Thymus (tissue), 11 donors: ENCODE results near the gene SEC61A2. TPM values are rescaled to one million over a fixed set of nuclear protein-coding genes. Genes with fewer than 3 reads are reported as not detected.

ENCODE experiments used
- DNase-seq, 9 donors: peaks; one replicate each; pipeline ENCODE4 v3.0.0-alpha.2; 2013; ENCODE audit warnings: low spot score in 9 of 9, low read depth in 6 of 9, missing footprints in 1 of 9
- H3K27ac ChIP-seq, 2 donors: one replicate each; pipeline ENCODE4 v1.5.1; 2013; ENCODE audit warnings: control low read depth in 1 of 2, low read depth in 1 of 2, low read length in 1 of 2, mild to moderate bottlenecking in 1 of 2, moderate library complexity in 1 of 2
- H3K27me3 ChIP-seq, 2 donors: one replicate each; pipeline ENCODE4 v1.5.1; 2013; ENCODE audit warnings: low read length in 1 of 2; ENCODE audit not compliant: control insufficient read depth in 2 of 2, insufficient read depth in 1 of 2
- H3K36me3 ChIP-seq, 2 donors: one replicate each; pipeline ENCODE4 v1.5.1; 2013; ENCODE audit warnings: low read length in 1 of 2, mild to moderate bottlenecking in 1 of 2, moderate library complexity in 1 of 2; ENCODE audit not compliant: control insufficient read depth in 2 of 2, insufficient read depth in 2 of 2
- H3K4me1 ChIP-seq, 2 donors: one replicate each; pipeline ENCODE4 v1.5.1; 2013; ENCODE audit warnings: low read length in 2 of 2; ENCODE audit not compliant: control insufficient read depth in 2 of 2, insufficient read depth in 2 of 2
- H3K4me3 ChIP-seq, 2 donors: one replicate each; pipeline ENCODE4 v1.5.1; 2013; ENCODE audit warnings: low read length in 2 of 2, control low read depth in 1 of 2, mild to moderate bottlenecking in 1 of 2
- H3K9me3 ChIP-seq, 2 donors: one replicate each; pipeline ENCODE4 v1.5.1; 2013; ENCODE audit warnings: low read length in 1 of 2, mild to moderate bottlenecking in 1 of 2; ENCODE audit not compliant: control insufficient read depth in 2 of 2, insufficient read depth in 1 of 2
- WGBS: extraction: QIAGEN DNeasy Blood & Tissue Kit; methylation state at CpG from one replicate; pipeline ENCODE4 v1.1.7; 2013; 5-methylcytosine and 5-hydroxymethylcytosine counted together
- polyA plus RNA-seq: library from polyadenylated mRNA; stranded (reverse); fragments of 200-250 nt; gene quantifications from one replicate; pipeline ENCODE4 v1.2.3, GENCODE V29; 2013
- total RNA-seq: library from RNA; stranded (reverse); fragments of 120-200 nt; gene quantifications from one replicate; pipeline ENCODE4 v1.2.4, GENCODE V29; 2013
- donor health status: healthy.

The SEC61A2 gene
- total and polyA plus RNA-seq, 2 donors = 4.7 to 12.3 TPM

GRCh38 chr10:12144538-12144937 lies 15.1 kb downstream of the SEC61A2 start:
- no peaks in the 10 kb centered on the region for H3K27me3 ChIP-seq
- over 99% methylated on average over 3 of the region's 3 CpGs for WGBS
- H3K4me1 ChIP-seq = no peaks in the 10 kb centered on the region
- H3K4me3 ChIP-seq = no peak overlapping the region
- DNase-seq = no peak
- no peak overlapping the region for H3K27ac ChIP-seq
- peaks cover 22 to 36% of the 10 kb centered on the region in 2 donors for H3K36me3 ChIP-seq
- H3K9me3 ChIP-seq = no peaks in the 10 kb centered on the region

GRCh38 chr10:12150163-12150562 lies 20.7 kb downstream of the SEC61A2 start:
- H3K27ac ChIP-seq = no peak overlapping the region
- H3K9me3 ChIP-seq = no peaks in the 10 kb centered on the region
- H3K4me1 ChIP-seq = no peaks in the 10 kb centered on the region
- H3K4me3 ChIP-seq = no peak overlapping the region
- H3K36me3 ChIP-seq = peaks cover 22 to 26% of the 10 kb centered on the region in 2 donors
- H3K27me3 ChIP-seq = no peaks in the 10 kb centered on the region
- no peak for DNase-seq
- WGBS = 81% methylated on average over 4 of the region's 4 CpGs

GRCh38 chr10:12154516-12154915 lies 25.0 kb downstream of the SEC61A2 start:
- 98% methylated on average over 6 of the region's 6 CpGs for WGBS
- Histone ChIP-seq H3K9me3 (no peaks in the 10 kb centered on the region), H3K27ac (no peak overlapping the region), H3K4me3 (no peak overlapping the region), H3K4me1 (no peaks in the 10 kb centered on the region), H3K36me3 (peaks cover 32 to 40% of the 10 kb centered on the region in 2 donors), H3K27me3 (no peaks in the 10 kb centered on the region)
- no peak for DNase-seq

GRCh38 chr10:12156367-12157123 lies 27.1 kb downstream of the SEC61A2 start:
- Histone ChIP-seq H3K9me3 (no peaks in the 10 kb centered on the region), H3K27me3 (no peaks in the 10 kb centered on the region), H3K27ac (no peak overlapping the region), H3K4me3 (no peak overlapping the region), H3K36me3 (peaks cover 38 to 42% of the 10 kb centered on the region in 2 donors), H3K4me1 (no peaks in the 10 kb centered on the region)
- DNase-seq = no peak
- WGBS = 94% methylated on average over 14 of the region's 14 CpGs

- Histone ChIP-seq H3K4me3 (no peak overlapping the region), H3K27me3 (no peaks in the 10 kb centered on the region), H3K4me1 (no peaks in the 10 kb centered on the region), H3K36me3 (peaks cover 52 to 53% of the 10 kb centered on the region in 2 donors), H3K9me3 (no peaks in the 10 kb centered on the region), H3K27ac (no peak overlapping the region)
- 95% methylated on average over 3 of the region's 3 CpGs for WGBS
- no peak for DNase-seq
Measured at GRCh38 chr10:12158111-12158510, 28.6 kb downstream of the SEC61A2 start.

GRCh38 chr10:12160664-12161063 lies 31.2 kb downstream of the SEC61A2 start:
- DNase-seq = no peak
- Histone ChIP-seq H3K4me3 (no peak overlapping the region), H3K27me3 (no peaks in the 10 kb centered on the region), H3K36me3 (peaks cover 49 to 66% of the 10 kb centered on the region in 2 donors), H3K4me1 (no peaks in the 10 kb centered on the region), H3K9me3 (no peaks in the 10 kb centered on the region), H3K27ac (no peak overlapping the region)
- WGBS = 98% methylated on average over 5 of the region's 5 CpGs

GRCh38 chr10:12162927-12163326 lies 33.5 kb downstream of the SEC61A2 start:
- peaks cover 49 to 76% of the 10 kb centered on the region in 2 donors for H3K36me3 ChIP-seq
- no peaks in the 10 kb centered on the region for H3K9me3 ChIP-seq
- no peaks in the 10 kb centered on the region for H3K4me1 ChIP-seq
- WGBS = 98% methylated on average over 6 of the region's 6 CpGs
- no peak for DNase-seq
- no peak overlapping the region for H3K4me3 ChIP-seq
- H3K27ac ChIP-seq = no peak overlapping the region
- H3K27me3 ChIP-seq = no peaks in the 10 kb centered on the region

GRCh38 chr10:12164085-12164484 lies 34.6 kb downstream of the SEC61A2 start:
- WGBS = 96% methylated on average over 12 of the region's 12 CpGs
- no peak for DNase-seq
- Histone ChIP-seq H3K9me3 (no peaks in the 10 kb centered on the region), H3K4me3 (no peak overlapping the region), H3K27ac (no peak overlapping the region), H3K36me3 (peaks cover 50 to 77% of the 10 kb centered on the region in 2 donors), H3K27me3 (no peaks in the 10 kb centered on the region), H3K4me1 (no peaks in the 10 kb centered on the region)

GRCh38 chr10:12165036-12165435 lies 35.6 kb downstream of the SEC61A2 start:
- H3K4me1 ChIP-seq = no peaks in the 10 kb centered on the region
- WGBS = 95% methylated on average over 3 of the region's 3 CpGs
- no peak for DNase-seq
- H3K36me3 ChIP-seq = peaks cover 56 to 78% of the 10 kb centered on the region in 2 donors
- no peak overlapping the region for H3K4me3 ChIP-seq
- no peaks in the 10 kb centered on the region for H3K9me3 ChIP-seq
- H3K27ac ChIP-seq = no peak overlapping the region
- no peaks in the 10 kb centered on the region for H3K27me3 ChIP-seq
